HG03442 (cell line): ENCODE data around the gene PLEKHA4.
"Not testable (repeated sequence)": the region's sequence is repeated elsewhere in the genome, so short reads cannot be mapped to it uniquely, and the experiment has no call there.

Experiments used
- ATAC-seq: cut with Tn5 transposase; IDR thresholded peaks from one replicate; pipeline ENCODE4 v1.9.1; 2021; ENCODE audit warnings: mild to moderate bottlenecking, moderate library complexity; ENCODE audit not compliant: unreplicated experiment

Gene PLEKHA4

DNA sequence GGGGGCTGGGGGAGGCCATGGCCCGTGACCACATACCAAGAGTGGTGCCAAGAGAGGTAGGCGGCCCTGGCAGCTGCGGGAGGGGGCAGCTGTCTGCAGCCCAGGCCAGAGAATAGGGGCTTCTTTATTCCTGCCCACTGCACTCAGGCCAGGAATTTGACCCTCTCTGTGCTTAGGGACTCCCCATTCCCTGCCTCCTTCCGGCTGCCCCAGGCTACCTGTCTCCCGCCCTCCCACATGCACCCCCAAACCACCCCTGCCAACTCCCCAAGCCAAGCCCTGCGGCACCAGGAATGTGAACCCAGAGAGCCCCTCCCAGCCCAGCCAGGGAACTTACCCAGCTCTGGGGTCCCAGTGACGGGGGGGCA lies 687 bp downstream of the PLEKHA4 start:
- ATAC-seq: no peak

DNA sequence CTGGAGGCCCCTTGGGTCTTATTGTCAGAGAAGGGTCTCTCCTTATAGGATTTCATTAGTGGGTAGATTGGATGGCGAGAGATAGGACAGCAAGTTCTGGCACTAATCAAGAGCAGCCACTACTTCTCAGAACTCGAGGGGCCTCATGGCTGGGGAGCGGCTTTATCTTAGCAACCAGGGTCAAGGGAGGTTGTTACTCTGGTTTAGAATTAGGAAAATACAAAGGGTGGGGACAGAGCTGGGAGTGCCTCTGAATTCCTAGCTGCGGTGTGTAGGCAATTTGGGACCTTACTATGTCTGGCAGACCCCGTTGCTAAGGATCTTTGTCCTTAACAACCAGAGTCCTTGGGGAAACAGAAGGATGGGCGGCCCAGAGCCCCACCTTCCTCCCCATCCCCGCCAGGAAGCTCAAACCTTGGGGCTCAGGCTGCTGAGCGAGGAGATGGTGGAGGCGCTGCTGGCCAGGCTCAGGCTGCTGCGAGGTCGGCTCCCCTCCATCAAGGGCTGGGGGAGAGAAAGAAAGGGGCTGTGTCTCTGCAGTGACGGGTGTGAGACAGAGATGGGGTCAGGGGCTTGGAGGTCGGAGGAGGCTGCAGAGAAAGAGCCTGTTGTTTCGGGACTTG lies 1.2 kb downstream of the PLEKHA4 start:
- no peak for ATAC-seq

DNA sequence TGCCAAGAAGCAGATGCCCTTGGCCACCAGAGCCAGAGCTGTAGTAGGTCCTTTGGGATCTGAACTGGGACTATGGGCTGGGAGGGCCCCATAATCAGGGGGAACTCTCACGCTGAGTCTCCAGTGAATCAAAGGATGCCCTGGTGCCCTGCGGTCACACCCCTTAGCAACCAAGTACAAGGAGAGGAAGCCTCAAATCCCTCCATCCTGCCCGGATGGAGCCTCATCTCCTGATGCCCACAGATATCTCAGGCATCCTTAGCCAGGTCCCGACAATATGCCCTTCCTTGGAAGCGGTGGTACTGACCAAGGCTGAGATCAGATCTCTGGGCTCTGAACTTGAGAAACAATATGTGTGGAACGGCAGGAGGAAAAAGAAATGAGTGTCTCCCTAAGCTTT lies 1.7 kb downstream of the PLEKHA4 start:
- no peak for ATAC-seq

GRCh38 chr19:48862827-48863226 lies 5.6 kb downstream of the PLEKHA4 start:
- no peak for ATAC-seq

DNA sequence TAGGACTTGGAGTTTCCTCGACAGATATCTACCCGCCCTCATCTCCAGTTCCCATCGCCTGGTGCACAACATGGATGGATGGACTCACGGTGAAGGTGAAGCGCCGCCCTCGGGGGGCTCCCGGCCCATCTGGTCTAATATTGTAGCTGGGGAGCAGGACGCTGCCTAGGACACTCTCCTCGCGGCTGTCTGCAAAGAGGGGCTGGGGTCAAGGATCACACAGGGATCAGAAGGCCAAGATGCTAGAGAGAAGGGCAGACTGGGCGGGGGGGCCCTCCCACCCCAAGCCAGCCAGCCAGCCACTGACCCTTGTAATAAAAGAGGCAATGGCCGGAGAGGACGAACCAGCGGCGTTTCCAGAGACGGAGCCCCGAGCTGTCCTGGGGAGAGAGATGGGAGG lies 7.1 kb downstream of the PLEKHA4 start:
- no peak for ATAC-seq

DNA sequence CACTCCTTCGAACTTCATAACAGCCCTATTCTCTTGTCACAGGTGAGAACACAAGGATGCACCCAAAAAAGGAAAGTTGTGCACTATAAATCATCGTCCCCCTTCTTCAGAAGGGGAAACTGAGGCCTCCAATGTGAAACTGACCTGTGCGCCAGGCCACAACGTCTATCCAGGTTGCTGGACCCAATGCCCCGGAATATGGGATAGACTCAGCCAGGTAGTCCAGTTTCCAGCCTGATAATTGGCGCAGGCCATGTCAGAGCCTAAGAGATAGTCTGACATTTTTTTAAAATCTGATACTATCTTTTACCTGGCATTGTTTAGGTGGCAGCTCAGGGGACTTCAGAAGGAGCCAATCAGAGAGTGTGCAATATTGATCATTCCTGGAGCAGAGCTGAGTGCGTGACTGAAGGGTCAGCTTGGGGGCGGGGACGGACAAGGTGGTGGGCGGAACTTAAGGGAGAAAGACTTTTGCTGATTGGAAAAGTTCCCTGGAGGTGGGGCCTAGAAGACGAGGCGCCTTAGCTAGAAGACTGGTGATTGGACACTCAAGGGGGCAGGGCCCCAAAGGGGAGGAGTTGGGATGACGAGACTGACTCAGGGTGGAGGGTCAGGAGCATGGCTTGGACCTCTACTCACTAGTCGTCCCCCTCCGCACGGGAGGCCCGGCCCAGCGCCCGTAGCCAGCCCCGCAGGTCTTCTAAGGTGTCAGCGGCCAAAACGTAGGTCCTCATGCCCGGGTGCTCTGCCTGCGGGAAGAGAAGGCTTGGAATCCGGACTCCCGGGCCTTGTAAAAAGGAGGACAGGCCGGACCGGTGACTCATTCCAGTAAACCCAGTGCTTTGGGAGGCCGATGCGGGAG lies 8.5 kb downstream of the PLEKHA4 start:
- no peak for ATAC-seq

- no peak for ATAC-seq
Observed at GRCh38 chr19:48858984-48859710, 9.3 kb downstream of the PLEKHA4 start.

- ATAC-seq: no peak
Observed at GRCh38 chr19:48856921-48857320, 11.5 kb downstream of the PLEKHA4 start.

DNA sequence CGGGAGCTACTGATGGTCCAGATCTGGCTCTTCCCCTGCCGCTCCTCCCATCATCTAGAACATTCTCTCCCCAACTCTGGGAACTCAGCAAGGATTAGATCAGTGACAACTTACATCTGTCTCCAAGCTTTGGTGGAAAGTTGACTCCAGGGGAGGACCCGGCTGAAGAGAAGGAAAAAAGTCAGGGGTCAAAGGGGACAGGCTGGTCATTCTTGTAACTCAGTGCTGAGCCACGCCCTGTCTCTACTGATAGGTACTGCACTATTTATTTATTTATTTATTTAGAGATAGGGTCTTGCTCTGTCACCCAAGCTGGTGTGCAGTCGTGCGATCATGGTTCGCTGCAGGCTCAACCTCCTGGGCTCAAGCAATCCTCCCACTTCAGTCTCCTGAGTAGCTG lies 14.3 kb downstream of the PLEKHA4 start:
- ATAC-seq: no peak

DNA sequence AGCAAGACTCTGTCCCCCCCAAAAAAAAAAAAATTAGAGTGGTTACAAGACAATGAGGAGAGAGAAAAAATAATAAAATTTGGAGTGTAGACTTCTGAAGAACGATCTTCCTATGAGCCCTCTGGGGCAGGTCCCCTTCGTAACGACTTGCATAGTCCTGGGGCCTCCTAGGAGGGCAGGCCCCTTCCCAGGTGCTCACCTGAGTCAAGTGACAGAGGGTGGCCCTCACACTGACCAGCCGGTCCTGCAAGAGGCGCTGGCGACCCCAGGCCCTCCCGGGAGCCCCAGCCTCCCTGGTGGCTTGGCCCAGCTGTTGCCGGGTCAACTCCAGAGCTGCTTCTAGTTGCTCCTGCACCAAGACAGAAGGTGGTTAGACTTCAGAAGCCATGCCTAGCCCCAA lies 14.9 kb downstream of the PLEKHA4 start:
- ATAC-seq: no peak

DNA sequence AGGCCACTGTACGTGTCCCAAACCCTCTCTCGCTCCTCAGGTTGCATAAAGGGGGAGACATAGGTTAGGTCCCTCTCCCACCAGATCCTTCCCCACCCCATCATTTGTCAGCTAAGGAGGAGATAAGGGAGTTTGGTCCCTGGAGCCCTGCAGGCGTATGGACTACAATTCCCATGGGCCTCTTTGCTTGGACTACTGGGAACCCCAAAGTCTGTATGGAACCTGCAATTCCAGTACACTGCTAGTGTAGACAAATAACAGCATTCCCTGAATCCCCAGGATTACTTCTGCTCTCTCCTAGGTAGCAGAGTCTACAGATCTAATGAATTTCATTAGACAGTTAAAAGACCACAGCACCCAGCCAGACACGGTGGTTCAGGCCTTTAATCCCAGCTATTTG lies 16.1 kb downstream of the PLEKHA4 start:
- ATAC-seq: no peak

GRCh38 chr19:48846659-48847058 lies 21.8 kb downstream of the PLEKHA4 start:
- ATAC-seq: not testable (repeated sequence)

DNA sequence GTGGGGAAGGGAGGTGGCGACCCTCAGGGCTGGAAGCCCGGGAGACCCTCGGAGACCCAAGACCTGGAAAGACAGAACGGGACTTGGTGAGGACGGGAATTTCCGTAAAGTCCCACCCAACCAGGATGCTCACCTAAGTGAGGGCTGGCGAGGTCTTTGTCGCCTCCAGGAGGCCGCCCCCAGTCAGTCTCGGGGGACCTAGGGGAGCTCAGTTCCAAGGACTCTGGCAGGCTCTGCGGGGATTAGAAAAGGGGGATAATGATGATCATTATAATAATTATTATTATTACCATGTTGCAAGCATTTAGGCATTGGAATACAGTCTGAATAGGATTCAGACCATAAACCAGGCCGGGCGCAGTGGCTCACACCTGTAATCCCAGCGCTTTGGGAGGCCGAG lies 23.0 kb downstream of the PLEKHA4 start:
- ATAC-seq: no peak

- no peak for ATAC-seq
Observed at GRCh38 chr19:48844472-48844871, 23.9 kb downstream of the PLEKHA4 start.

DNA sequence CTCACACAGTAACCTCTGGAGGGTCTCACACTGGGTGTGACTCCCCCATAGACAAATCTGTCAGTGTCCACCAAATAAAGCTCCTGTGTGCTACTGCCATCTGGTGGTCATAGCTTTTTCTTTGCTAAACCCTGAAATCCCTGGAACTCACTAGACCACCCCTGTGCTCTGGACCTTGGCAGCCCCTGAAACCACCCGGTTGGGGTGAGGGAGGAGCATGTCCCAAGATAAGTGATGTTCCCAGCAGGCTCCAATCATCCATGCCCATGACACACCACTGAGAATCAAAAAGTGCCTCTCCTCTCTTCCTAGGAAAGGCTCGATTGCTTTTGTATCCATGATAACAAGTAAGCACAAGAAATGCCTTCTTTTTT lies 25.6 kb downstream of the PLEKHA4 start:
- ATAC-seq: no peak

GRCh38 chr19:48841571-48841970 lies 26.8 kb downstream of the PLEKHA4 start:
- ATAC-seq: no peak

- ATAC-seq: no peak
Observed at GRCh38 chr19:48841047-48841446, 27.4 kb downstream of the PLEKHA4 start.

DNA sequence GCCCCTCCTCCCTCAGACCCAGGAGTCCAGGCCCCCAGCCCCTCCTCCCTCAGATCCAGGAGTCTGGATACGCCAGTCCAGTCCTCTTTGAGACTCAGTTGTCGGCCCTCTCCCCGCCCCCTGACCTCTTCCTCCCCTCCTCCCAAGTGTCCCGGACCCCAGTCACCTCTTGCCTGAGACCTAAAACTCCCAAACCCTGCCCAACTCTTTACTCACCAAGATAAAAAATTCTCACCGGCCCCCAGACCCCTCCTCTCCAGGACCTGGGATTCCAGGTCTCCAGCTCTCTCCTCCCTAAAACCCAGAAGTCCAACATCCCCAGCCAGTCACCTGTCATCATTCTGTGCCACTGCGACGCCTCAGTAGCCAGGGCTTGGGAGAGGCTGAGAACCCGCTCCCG lies 30.7 kb downstream of the PLEKHA4 start:
- ATAC-seq: no peak

GRCh38 chr19:48837051-48837524 lies 31.3 kb downstream of the PLEKHA4 start:
- ATAC-seq: peak; percentile 57

DNA sequence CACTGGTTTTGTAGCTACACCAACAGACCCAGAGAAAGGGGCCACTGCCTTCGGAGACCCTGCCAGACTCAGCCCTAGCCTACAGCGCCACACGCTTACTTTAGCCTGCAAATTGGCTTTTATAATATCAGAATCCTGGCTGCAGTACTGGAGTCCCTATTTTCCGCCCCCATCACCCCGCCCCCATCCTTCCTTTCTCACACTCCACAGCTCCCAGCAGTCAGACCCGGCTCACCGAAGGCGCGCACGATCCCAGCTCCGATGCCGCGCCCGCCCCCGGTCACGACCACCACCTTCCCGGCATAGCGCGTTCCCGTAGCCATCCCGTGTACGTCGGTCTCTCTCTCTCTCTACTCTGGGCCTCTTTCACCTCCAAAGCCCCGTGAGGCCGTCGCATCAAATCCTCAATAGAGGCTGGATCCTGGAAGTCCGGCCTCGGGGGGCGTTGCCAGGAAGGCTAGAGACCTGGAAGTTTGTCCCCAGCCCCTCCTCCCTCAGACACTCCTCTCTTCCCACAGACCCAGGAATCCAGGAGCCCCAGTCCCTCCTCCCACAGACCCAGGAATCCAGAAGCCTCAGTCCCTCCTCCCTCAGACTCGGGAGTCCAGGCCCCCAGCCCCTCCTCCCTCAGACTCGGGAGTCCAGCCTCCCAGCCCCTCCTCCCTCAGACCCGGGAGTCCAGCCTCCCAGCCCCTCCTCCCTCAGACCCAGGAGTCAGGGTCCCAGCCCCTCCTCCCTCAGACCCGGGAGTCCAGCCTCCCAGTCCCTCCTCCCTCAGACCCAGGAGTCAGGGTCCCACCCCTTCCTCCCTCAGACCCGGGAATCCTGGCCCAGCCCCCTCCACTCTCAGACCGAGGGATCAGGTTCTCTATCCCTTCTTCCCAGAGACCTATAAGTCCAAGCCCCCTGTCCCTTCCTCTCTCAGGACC lies 32.1 kb downstream of the PLEKHA4 start, which contains the start of gene HSD17B14:
HSD17B14 (minus strand) TSS at position 403 of the 929 bp plus-strand sequence; CDS start at position 323, 80 bp downstream.
- ATAC-seq: no peak

DNA sequence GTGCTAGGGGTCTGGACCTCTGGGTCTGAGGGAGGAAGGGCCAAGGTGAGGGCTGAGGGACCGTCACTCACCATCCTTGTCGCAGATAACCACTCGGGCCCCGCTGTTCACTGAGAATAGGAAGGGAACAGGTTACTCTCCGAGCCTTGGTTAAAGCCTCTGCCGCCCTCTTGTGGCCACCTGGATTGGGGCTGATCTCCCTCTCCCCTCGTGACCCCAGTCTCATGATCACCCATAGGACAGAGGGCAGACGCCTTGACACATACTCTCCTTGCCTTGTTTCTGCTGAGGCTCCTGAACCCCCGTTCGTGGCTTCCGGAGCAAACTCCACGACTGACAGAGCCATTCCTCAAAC lies 32.7 kb downstream of the PLEKHA4 start:
- ATAC-seq: peak; percentile 64
